ENCODE results near the gene TAB3.

Gene TAB3, protein sequence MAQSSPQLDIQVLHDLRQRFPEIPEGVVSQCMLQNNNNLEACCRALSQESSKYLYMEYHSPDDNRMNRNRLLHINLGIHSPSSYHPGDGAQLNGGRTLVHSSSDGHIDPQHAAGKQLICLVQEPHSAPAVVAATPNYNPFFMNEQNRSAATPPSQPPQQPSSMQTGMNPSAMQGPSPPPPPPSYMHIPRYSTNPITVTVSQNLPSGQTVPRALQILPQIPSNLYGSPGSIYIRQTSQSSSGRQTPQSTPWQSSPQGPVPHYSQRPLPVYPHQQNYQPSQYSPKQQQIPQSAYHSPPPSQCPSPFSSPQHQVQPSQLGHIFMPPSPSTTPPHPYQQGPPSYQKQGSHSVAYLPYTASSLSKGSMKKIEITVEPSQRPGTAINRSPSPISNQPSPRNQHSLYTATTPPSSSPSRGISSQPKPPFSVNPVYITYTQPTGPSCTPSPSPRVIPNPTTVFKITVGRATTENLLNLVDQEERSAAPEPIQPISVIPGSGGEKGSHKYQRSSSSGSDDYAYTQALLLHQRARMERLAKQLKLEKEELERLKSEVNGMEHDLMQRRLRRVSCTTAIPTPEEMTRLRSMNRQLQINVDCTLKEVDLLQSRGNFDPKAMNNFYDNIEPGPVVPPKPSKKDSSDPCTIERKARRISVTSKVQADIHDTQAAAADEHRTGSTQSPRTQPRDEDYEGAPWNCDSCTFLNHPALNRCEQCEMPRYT

GRCh38 chrX:30889147-30890140 lies at the start of gene TAB3:
TSS of gene TAB3 (minus strand) at chrX:30889254. CDS start at chrX:30859588, 29,666 bp downstream.
- TF ChIP-seq CTCF (IDR thresholded peaks at IDR 0.05) = no peak

DNA sequence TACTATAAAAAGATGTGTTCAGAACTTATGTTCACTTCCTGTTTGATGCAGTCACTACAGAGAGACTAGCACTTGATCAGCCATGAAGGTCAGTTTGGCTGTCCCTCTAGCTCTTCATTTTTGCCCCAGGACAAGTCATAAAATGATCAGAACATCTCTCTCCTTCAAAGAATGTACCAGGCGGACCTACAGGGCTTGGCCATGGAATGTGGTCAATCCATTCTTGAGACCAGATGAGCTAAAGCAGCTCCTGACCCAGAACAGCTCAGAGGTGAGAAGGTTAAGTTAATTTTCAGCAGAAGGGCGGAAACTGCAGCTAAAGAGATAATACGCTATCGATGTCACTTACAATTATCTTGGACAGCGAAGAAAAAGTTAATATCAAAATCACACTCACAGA lies 49.2 kb upstream of the TAB3 start:
- TF ChIP-seq CTCF (IDR thresholded peaks at IDR 0.05) = no peak

DNA sequence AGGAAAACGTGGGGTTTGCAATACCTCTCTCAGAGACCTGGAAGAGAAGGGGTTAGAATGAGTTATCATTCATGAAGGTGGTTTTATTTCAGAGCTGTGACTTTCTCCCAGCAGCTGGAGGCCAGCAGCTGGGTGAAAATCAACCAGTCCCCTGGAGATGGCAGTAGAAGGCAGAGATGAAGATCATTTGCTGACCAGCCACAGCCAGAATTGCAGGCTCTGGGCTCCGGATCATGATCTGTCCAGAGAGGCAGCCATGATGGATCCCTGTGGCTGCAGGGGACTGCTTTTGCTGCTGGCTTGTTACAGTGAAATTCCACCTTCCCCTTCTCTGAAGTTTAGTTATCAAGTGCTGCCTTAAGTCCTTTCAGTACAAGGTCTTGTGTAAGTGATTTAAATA lies 46.9 kb upstream of the TAB3 start:
- no peak for TF ChIP-seq CTCF (IDR thresholded peaks at IDR 0.05)

GRCh38 chrX:30931920-30932319 lies 42.9 kb upstream of the TAB3 start:
- no peak for TF ChIP-seq CTCF (IDR thresholded peaks at IDR 0.05)

DNA sequence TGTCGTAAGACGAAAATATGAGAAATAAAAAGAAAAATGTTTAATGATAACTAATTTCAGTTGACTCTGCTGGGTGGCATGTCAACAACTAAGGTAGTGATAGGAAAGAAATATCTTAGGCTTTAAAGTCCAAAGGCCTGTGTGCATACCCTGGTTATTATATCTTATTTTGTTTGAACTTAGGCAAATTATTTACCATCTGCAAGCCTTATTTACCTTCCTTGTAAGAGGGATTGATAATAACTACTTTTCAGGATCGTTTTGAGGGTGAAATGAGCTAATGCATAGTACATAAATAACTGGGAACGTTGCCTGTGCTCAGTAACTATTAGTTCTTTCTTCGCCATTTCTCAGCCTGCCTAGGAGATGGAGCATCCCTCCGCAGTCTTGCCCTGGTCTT lies 41.6 kb upstream of the TAB3 start:
- TF ChIP-seq CTCF (IDR thresholded peaks at IDR 0.05) = no peak

DNA sequence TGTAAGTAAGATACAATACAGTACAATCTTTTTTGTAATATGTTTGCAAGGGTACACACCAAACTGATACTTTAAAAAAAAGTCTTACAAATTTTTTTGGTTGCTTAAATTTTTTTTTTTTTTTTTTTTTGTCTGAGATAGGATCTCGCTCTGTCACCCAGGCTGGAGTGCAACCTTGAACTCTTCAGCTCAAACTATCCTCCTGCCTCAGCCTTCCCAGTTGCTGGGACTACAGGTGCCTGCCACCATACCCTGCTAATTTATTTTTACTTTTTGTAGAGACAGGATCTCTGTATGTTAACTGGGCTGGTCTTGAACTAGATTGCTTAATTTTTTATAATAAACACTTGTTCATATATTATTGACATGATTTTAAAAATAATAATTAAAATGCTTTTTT lies 41.1 kb upstream of the TAB3 start:
- no peak for TF ChIP-seq CTCF (IDR thresholded peaks at IDR 0.05)

DNA sequence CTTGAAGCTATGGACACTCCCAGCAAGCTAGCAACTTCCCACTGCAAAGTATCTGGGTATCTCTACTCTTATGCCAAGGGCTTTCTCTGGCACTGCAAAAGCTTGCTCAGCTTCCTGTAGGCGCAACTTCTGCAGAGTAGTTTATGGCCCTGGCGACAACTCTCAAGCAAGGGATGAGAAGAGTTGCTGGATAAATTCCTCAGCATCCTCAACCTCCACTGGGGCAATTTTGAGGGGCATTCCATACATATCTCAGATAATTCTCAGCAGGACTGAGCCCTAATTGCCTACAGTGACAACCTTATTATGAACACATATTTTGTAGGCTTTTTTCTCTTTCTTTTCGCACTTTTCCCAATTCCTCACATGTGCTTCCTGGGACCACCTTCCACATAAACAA lies 31.2 kb upstream of the TAB3 start:
- TF ChIP-seq CTCF (IDR thresholded peaks at IDR 0.05) = no peak

Data from LNCAP (cell line).